Upper lobe of right lung (tissue), 1 donor: Measurements from ENCODE around the gene OR4D9. TPM values are rescaled to one million over a fixed set of nuclear protein-coding genes. Genes with fewer than 3 reads are reported as not detected.
A peak's percentile ranks its signal among the peaks of the same experiment; 100 is the strongest.

ENCODE experiments used
- ATAC-seq: fragments of 200-7000 bp; cut with Tn5 transposase; one replicate; pipeline ENCODE4 v1.9.1; 2020; ENCODE audit warnings: mild to moderate bottlenecking, moderate library complexity
- DNase-seq: peaks from one replicate; pipeline ENCODE4 v3.0.0-alpha.2; 2020
- H3K27ac ChIP-seq: fragments of 200-600 bp; one replicate; pipeline ENCODE4 v1.8.0; 2022
- H3K27me3 ChIP-seq: fragments of 200-600 bp; one replicate; pipeline ENCODE4 v1.8.0; 2022; ENCODE audit warnings: mild to moderate bottlenecking
- H3K36me3 ChIP-seq: fragments of 200-600 bp; one replicate; pipeline ENCODE4 v1.8.0; 2022
- H3K4me1 ChIP-seq: fragments of 200-600 bp; one replicate; pipeline ENCODE4 v1.8.0; 2022
- H3K4me3 ChIP-seq: fragments of 200-600 bp; one replicate; pipeline ENCODE4 v1.8.0; 2022; ENCODE audit warnings: mild to moderate bottlenecking
- H3K9me3 ChIP-seq: fragments of 200-600 bp; one replicate; pipeline ENCODE4 v1.8.0; 2022
- CTCF ChIP-seq: fragments of 200-600 bp; IDR thresholded peaks from one replicate; pipeline ENCODE4 v1.8.0; 2022; ENCODE audit warnings: antibody characterized with exemption
- intact Hi-C: fragments of 100-400 bp; cut with DNase I; formaldehyde crosslinking; loops from one replicate; pipeline ENCODE4 v1.11.0; 2022
- long read RNA-seq: library from polyadenylated mRNA; unstranded; transcript quantifications from one replicate; pipeline ENCODE4 v2.0.0, GENCODE V29; 2021
- total RNA-seq: library from RNA; stranded (reverse); fragmentation: NEBNext Ultra II Directional; extraction: Animal tissue kit (Norgen Biotek cat#: 25700); gene quantifications from one replicate; pipeline ENCODE4 v1.2.1, GENCODE V29; 2021
- donor health status: DM: no; HTN: yes; CAD: no; lungs with severe emphysema.

The OR4D9 gene
- total RNA-seq = not detected
- long read RNA-seq = 0 reads

- Histone ChIP-seq H3K36me3 (no peaks in the 10 kb centered on the region), H3K9me3 (no peaks in the 10 kb centered on the region), H3K4me1 (peaks cover 7% of the 10 kb centered on the region), H3K27me3 (no peaks in the 10 kb centered on the region), H3K27ac (peak within 1 kb of the TSS; percentile 63), H3K4me3 (no peak within 1 kb of the TSS)
- intact Hi-C loops = no loop called here
- no peak for TF ChIP-seq CTCF
- DNase-seq (no peak), ATAC-seq (peak; percentile 90)
Measured at GRCh38 chr11:59510941-59511589, at the start of gene OR4D9. TSS of gene OR4D9 (plus strand) at chr11:59511539. CDS start at chr11:59514913, 3,374 bp downstream.

GRCh38 chr11:59463190-59463641 lies 48.1 kb upstream of the OR4D9 start:
- DNase-seq (no peak), ATAC-seq (no peak)
- intact Hi-C loops = no loop called here
- Histone ChIP-seq H3K4me3 (no peak overlapping the region), H3K27ac (no peak overlapping the region), H3K4me1 (no peaks in the 10 kb centered on the region), H3K36me3 (no peaks in the 10 kb centered on the region), H3K27me3 (no peaks in the 10 kb centered on the region), H3K9me3 (no peaks in the 10 kb centered on the region)
- no peak for TF ChIP-seq CTCF

GRCh38 chr11:59473015-59473414 lies 38.3 kb upstream of the OR4D9 start, which contains the start of gene OR4D10:
TSS of gene OR4D10 (plus strand) at chr11:59473315. CDS start at chr11:59477430, 4,115 bp downstream.
- Histone ChIP-seq H3K27me3 (no peaks in the 10 kb centered on the region), H3K4me3 (no peak within 1 kb of the TSS), H3K27ac (no peak within 1 kb of the TSS), H3K9me3 (no peaks in the 10 kb centered on the region), H3K36me3 (no peaks in the 10 kb centered on the region), H3K4me1 (no peaks in the 10 kb centered on the region)
- ATAC-seq = no peak
- DNase-seq = no peak
- intact Hi-C loops = no loop called here
- no peak for TF ChIP-seq CTCF

- Histone ChIP-seq H3K4me3 (no peak overlapping the region), H3K27me3 (no peaks in the 10 kb centered on the region), H3K36me3 (no peaks in the 10 kb centered on the region), H3K9me3 (no peaks in the 10 kb centered on the region), H3K27ac (no peak overlapping the region), H3K4me1 (no peaks in the 10 kb centered on the region)
- ATAC-seq (no peak), DNase-seq (no peak)
- TF ChIP-seq CTCF = no peak
- intact Hi-C loops = no loop called here
Measured at GRCh38 chr11:59475176-59475575, 36.2 kb upstream of the OR4D9 start.

- intact Hi-C loops = no loop called here
- Histone ChIP-seq H3K27me3 (no peaks in the 10 kb centered on the region), H3K4me1 (no peaks in the 10 kb centered on the region), H3K36me3 (no peaks in the 10 kb centered on the region), H3K9me3 (no peaks in the 10 kb centered on the region), H3K27ac (no peak overlapping the region), H3K4me3 (no peak overlapping the region)
- DNase-seq (no peak), ATAC-seq (no peak)
- TF ChIP-seq CTCF = no peak
Measured at GRCh38 chr11:59479906-59480305, 31.4 kb upstream of the OR4D9 start.

GRCh38 chr11:59480359-59480758 lies 31.0 kb upstream of the OR4D9 start:
- ATAC-seq (no peak), DNase-seq (no peak)
- Histone ChIP-seq H3K4me3 (no peak overlapping the region), H3K36me3 (no peaks in the 10 kb centered on the region), H3K9me3 (no peaks in the 10 kb centered on the region), H3K27ac (no peak overlapping the region), H3K27me3 (no peaks in the 10 kb centered on the region), H3K4me1 (no peaks in the 10 kb centered on the region)
- intact Hi-C loops = no loop called here
- TF ChIP-seq CTCF = no peak
